Activated T-helper 1 cell treated with anti-CD3 and anti-CD28 coated beads, Interleukin-2, amount 50 U/mL, for 16 hours (primary cell): ENCODE measurements around the gene WDR77.

Source experiments
- DNase-seq, 2 donors: peaks; one replicate each; pipeline ENCODE4 v3.0.0-alpha.2; 2020; ENCODE audit warnings: low read depth in 1 of 2, low spot score in 1 of 2

Gene WDR77

GRCh38 chr1:111470596-111470995 lies 21.5 kb upstream of the WDR77 start:
- no peak for DNase-seq

DNA sequence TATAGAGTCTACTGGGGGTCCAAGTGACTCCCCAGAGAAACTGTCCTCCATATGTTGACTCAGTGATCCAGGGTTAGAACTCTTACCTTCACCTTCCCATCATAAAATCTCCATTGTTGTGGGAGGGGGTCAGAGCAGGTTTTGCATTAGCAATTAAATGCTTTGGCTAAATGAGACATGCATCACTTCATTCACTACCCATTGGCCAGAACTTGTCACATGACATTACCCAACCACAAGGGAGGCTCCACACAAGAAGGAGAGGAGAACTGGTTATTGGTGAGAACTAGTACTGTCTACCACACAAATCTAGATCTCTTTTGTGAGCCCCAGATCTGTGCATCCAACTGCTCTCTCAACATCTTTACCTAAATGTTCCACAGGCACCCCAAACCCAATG lies 20.5 kb upstream of the WDR77 start:
- no peak for DNase-seq

- no peak for DNase-seq
Measured at GRCh38 chr1:111468717-111469100, 19.7 kb upstream of the WDR77 start.

- DNase-seq, result no peak
Measured at GRCh38 chr1:111467865-111468716, 19.0 kb upstream of the WDR77 start.

- DNase-seq, result no peak
Measured at GRCh38 chr1:111466480-111466879, 17.4 kb upstream of the WDR77 start.

- DNase-seq, result no peak
Measured at GRCh38 chr1:111465754-111466153, 16.7 kb upstream of the WDR77 start.

GRCh38 chr1:111463029-111463683 lies 14.1 kb upstream of the WDR77 start:
- DNase-seq, result no peak

DNA sequence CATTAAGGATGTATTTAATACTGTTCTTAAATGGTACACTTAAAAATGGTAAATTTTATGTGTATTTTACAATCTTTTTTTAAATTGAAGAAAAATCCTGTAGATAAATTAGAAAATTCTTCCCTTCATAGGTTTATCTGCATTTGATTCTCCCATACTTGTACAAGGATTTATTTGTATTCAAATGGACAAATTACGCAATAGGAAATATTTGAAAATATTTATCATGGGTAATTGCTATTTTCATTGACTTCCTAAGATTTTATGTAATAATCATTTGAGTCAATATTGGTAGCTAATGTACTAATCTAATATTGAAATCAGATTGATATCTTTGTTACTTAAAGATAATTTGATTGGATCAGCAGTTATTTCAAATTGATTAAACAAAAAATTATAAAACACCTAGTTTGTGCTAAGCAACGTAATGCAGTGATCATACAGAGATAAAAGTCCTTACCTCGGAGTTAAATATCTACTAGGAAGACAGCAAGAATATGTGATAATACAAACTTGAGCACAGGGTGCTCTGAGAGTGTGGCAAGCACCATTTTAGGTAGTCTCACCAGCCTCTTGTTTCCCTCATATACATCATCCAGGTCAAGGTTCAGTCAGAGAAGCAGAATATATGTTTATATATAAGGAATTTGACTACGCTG lies 13.4 kb upstream of the WDR77 start:
- no peak for DNase-seq

DNA sequence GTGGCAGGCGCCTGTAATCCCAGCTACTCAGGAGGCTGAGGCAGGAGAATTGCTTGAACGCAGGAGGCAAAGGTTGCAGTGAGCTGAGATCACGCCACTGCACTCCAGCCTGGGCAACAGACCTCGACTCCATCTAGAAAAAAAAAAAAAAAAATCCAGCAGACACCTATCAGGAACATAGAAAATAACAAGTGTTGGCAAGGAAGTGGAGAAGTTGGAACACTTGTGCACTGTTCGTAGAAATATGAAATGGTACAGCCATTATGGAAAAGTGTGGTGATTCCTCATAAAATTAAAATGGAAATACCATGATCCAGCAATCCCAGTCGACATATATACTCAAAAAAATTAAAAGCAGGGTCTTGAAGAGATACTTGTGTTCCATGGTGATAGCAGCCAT lies 12.7 kb upstream of the WDR77 start:
- no peak for DNase-seq

GRCh38 chr1:111455642-111456031 lies 6.6 kb upstream of the WDR77 start:
- DNase-seq, result no peak

GRCh38 chr1:111454859-111455641 lies 6.0 kb upstream of the WDR77 start:
- DNase-seq, result no peak

GRCh38 chr1:111453706-111454105 lies 4.7 kb upstream of the WDR77 start:
- no peak for DNase-seq

GRCh38 chr1:111452581-111452980 lies 3.5 kb upstream of the WDR77 start:
- no peak for DNase-seq

GRCh38 chr1:111450185-111450584 lies 1.1 kb upstream of the WDR77 start:
- no peak for DNase-seq

DNA sequence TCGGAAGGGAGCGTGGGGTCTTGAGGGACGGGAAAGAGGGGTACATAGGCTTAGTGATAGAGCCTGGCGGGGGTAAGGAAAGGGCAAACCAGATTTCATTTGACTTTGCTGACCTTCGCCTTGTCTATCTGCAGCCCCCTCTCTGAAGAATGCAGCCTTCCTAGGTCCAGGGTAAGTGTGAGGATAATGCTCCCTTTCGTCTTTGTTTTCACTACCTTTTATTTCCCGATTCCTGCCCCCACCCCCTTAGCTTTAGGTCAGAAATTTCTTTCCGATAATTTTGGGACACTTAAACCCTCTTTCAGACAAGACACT lies 604 bp upstream of the WDR77 start:
- DNase-seq, result no peak

GRCh38 chr1:111448482-111448917 lies 556 bp downstream of the WDR77 start:
- peak in 1 of 2 donors; percentile 4 for DNase-seq

GRCh38 chr1:111446967-111447892 lies 1.8 kb downstream of the WDR77 start:
- DNase-seq, result no peak

GRCh38 chr1:111446546-111446945 lies 2.5 kb downstream of the WDR77 start:
- DNase-seq, result no peak

DNA sequence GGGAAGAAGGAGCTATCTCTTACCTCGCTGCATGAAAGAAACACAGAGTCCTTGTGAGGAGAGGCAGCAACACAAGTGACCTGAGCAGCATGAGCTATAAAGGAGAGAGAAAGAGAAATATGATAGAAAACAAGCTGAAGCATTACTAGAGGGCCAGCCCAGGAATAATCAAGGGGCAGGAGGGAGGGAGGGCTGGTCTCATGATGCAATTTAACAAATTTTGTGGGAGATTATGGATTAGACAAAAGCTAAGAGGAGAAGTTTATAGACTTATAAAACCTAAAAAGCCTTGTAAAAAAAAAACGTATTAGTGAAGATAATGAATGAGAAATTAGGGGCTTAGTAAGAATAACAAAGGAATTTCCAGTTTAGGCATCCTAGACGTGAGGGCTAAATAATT lies 5.0 kb downstream of the WDR77 start:
- no peak for DNase-seq

- DNase-seq, result no peak
Measured at GRCh38 chr1:111442457-111442856, 6.6 kb downstream of the WDR77 start.
